HepG2 (cell line): ENCODE data around the gene ACOT2. TPM values are rescaled to one million over a fixed set of nuclear protein-coding genes. Genes with fewer than 3 reads are reported as not detected.
"Not testable (repeated sequence)": the region's sequence is repeated elsewhere in the genome, so short reads cannot be mapped to it uniquely, and the experiment has no call there.

Source experiments
- DR1 ChIP-seq: sonication (generic); formaldehyde crosslinking; IDR thresholded peaks from 2 replicates; pipeline ENCODE4 v1.8.0; 2021; ENCODE audit warnings: mild to moderate bottlenecking, missing genetic modification reagents, inconsistent platforms
- ETV5 ChIP-seq: IDR thresholded peaks from 2 replicates; pipeline ENCODE4 v1.6.1; 2018; ENCODE audit warnings: missing biosample characterization, missing genetic modification reagents, inconsistent platforms, borderline replicate concordance
- HDAC1 ChIP-seq: sonication (generic); formaldehyde crosslinking; IDR thresholded peaks from 2 replicates; pipeline ENCODE4 v1.5.1; 2020; ENCODE audit warnings: mild to moderate bottlenecking, missing genetic modification reagents
- HNRNPK ChIP-seq: fragments of 200-400 bp; formaldehyde crosslinking; IDR thresholded peaks from 2 replicates; pipeline ENCODE4 v1.6.1; 2018; ENCODE audit warnings: low read length, low read depth, moderate library complexity, mild to moderate bottlenecking; ENCODE audit not compliant: poor library complexity, severe bottlenecking
- HOXA3 ChIP-seq: sonication (generic); formaldehyde crosslinking; IDR thresholded peaks from 2 replicates; pipeline ENCODE4 v1.5.0; 2020; ENCODE audit warnings: missing genetic modification reagents
- MAZ ChIP-seq, 2 experiments: sonication (generic) in 1 of 2; formaldehyde crosslinking in 1 of 2; IDR thresholded peaks; 2 replicates each; pipeline versions ENCODE4 v1.5.0 to v1.6.1; 2012 to 2020; ENCODE audit warnings: low read depth in 2 of 2, mild to moderate bottlenecking in 2 of 2, borderline replicate concordance in 1 of 2, improper control_type of control experiment in 1 of 2, low read length in 1 of 2, missing genetic modification reagents in 1 of 2, moderate library complexity in 1 of 2
- MED8 ChIP-seq: sonication (generic); formaldehyde crosslinking; IDR thresholded peaks from 2 replicates; pipeline ENCODE4 v1.8.1; 2023; ENCODE audit warnings: mild to moderate bottlenecking, missing genetic modification reagents; ENCODE audit not compliant: insufficient replicate concordance
- MIER3 ChIP-seq: IDR thresholded peaks from 2 replicates; pipeline ENCODE4 v1.6.1; 2016; ENCODE audit warnings: missing compliant biosample characterization, borderline replicate concordance
- NKX3-1 ChIP-seq: sonication (generic); formaldehyde crosslinking; IDR thresholded peaks from 2 replicates; pipeline ENCODE4 v1.5.0; 2020; ENCODE audit warnings: missing genetic modification reagents
- PRMT3 ChIP-seq: sonication (generic); formaldehyde crosslinking; IDR thresholded peaks from 2 replicates; pipeline ENCODE4 v1.8.1; 2022; ENCODE audit warnings: low read depth, mild to moderate bottlenecking, moderate library complexity, missing genetic modification reagents, borderline replicate concordance
- RAD21 ChIP-seq: fragments of 450-650 bp; formaldehyde crosslinking; IDR thresholded peaks from 2 replicates; pipeline ENCODE4 v1.5.0; 2020; ENCODE audit warnings: mild to moderate bottlenecking
- REPIN1 ChIP-seq: sonication (generic); formaldehyde crosslinking; IDR thresholded peaks from 2 replicates; pipeline ENCODE4 v1.8.0; 2022; ENCODE audit warnings: missing genetic modification reagents, low read depth, mild to moderate bottlenecking, borderline replicate concordance
- SIN3A ChIP-seq: IDR thresholded peaks from 2 replicates; pipeline ENCODE4 v1.6.1; 2011; ENCODE audit warnings: low read depth, mild to moderate bottlenecking, control low read depth, low read length, borderline replicate concordance
- ZMYM4 ChIP-seq: sonication (generic); formaldehyde crosslinking; IDR thresholded peaks from 2 replicates; pipeline ENCODE4 v1.8.1; 2023; ENCODE audit warnings: mild to moderate bottlenecking, missing genetic modification reagents
- ZNF337 ChIP-seq: sonication (generic); formaldehyde crosslinking; IDR thresholded peaks from 2 replicates; pipeline ENCODE4 v1.5.1; 2020; ENCODE audit warnings: missing genetic modification reagents, low read depth, mild to moderate bottlenecking, borderline replicate concordance
- ZNF547 ChIP-seq: sonication (generic); formaldehyde crosslinking; IDR thresholded peaks from 2 replicates; pipeline ENCODE4 v1.5.1; 2020; ENCODE audit warnings: mild to moderate bottlenecking, missing genetic modification reagents
- ZNF556 ChIP-seq: sonication (generic); formaldehyde crosslinking; IDR thresholded peaks from 2 replicates; pipeline ENCODE4 v1.4.0; 2020; ENCODE audit warnings: mild to moderate bottlenecking, missing genetic modification reagents, borderline replicate concordance
- ZNF772 ChIP-seq: sonication (generic); formaldehyde crosslinking; IDR thresholded peaks from 2 replicates; pipeline ENCODE4 v1.5.0; 2020; ENCODE audit warnings: mild to moderate bottlenecking, missing genetic modification reagents
- ZSCAN29 ChIP-seq: sonication (generic); formaldehyde crosslinking; conservative IDR thresholded peaks from 2 replicates; pipeline ENCODE4 v1.4.0; 2020; ENCODE audit warnings: mild to moderate bottlenecking, missing genetic modification reagents
- polyA plus RNA-seq, 8 experiments: library from polyadenylated mRNA; depleted of rRNA in 3 of 8; stranded (reverse) in 7 of 8; unstranded in 1 of 8; fragments of >200 nt; fragmentation: Illumina TruSeq in 4 of 8; extraction: Trizol in 4 of 8; gene quantifications; 2 replicates each; pipeline versions ENCODE4 v1.2.1 to v1.2.3, GENCODE V29; 2011 to 2016; ENCODE audit warnings: low read depth in 4 of 8, missing spikeins in 1 of 8, mixed read lengths in 1 of 8; ENCODE audit not compliant: insufficient read depth in 1 of 8
- total RNA-seq, 5 experiments: library from RNA; depleted of rRNA; stranded (reverse); fragments of >200 nt; fragmentation: Illumina TruSeq; extraction: Trizol; gene quantifications; 2 replicates each; pipeline ENCODE4 v1.2.3, GENCODE V29; 2016; ENCODE audit warnings: low read depth in 1 of 5
- TF ChIP-seq, protein P1 (sequence below): IDR thresholded peaks from 2 replicates; pipeline ENCODE4 v1.6.1; 2016; ENCODE audit warnings: missing genetic modification reagents, missing compliant biosample characterization
- TF ChIP-seq, protein P2 (sequence below): sonication (generic); formaldehyde crosslinking; IDR thresholded peaks from 2 replicates; pipeline ENCODE4 v1.8.0; 2022; ENCODE audit warnings: mild to moderate bottlenecking, missing genetic modification reagents
- TF ChIP-seq, protein P3 (sequence below): sonication (generic); formaldehyde crosslinking; IDR thresholded peaks from 2 replicates; pipeline ENCODE4 v1.5.1; 2020; ENCODE audit warnings: mild to moderate bottlenecking, missing genetic modification reagents, moderate library complexity
- TF ChIP-seq, protein P4 (sequence below): sonication (generic); formaldehyde crosslinking; IDR thresholded peaks from 2 replicates; pipeline ENCODE4 v1.9.0; 2022; ENCODE audit warnings: low read depth, missing genetic modification reagents

The ACOT2 gene
- total and polyA plus RNA-seq, 2 of the 13 experiments (the other 11 are each of a cell fraction or from before 2014, with no cell fraction given), result 60.0 to 110 TPM

DNA sequence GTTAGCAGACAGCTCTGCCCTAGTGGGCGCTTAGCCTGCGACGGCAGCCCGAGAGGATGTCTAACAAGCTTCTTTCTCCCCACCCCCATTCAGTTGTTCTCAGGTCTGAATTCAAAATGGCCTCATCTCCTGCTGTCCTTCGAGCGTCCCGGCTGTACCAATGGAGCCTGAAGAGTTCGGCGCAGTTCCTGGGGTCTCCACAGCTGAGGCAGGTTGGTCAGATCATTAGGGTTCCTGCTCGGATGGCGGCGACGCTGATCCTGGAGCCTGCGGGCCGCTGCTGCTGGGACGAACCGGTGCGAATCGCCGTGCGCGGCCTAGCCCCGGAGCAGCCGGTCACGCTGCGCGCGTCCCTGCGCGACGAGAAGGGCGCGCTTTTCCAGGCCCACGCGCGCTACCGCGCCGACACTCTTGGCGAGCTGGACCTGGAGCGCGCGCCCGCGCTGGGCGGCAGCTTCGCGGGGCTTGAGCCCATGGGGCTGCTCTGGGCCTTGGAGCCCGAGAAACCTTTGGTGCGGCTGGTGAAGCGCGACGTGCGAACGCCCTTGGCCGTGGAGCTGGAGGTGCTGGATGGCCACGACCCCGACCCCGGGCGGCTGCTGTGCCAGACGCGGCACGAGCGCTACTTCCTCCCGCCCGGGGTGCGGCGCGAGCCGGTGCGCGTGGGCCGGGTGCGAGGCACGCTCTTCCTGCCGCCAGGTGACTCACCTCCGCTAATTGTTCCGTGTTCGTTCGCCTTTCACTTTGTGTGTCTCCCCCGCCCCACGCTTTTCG, at the start of gene ACOT2 (continued):
- TF ChIP-seq, protein P1, sequence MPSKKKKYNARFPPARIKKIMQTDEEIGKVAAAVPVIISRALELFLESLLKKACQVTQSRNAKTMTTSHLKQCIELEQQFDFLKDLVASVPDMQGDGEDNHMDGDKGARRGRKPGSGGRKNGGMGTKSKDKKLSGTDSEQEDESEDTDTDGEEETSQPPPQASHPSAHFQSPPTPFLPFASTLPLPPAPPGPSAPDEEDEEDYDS, result 0 out of 2 replicates have a peak, but pooled peaks have one; percentile 9
- TF ChIP-seq ZNF556 (CRISPR knock-in tag) (peak; percentile 66; the same call in 1 of the 2 replicates), HDAC1 (CRISPR knock-in tag) (peak; percentile 62), RAD21 (CRISPR knock-in tag) (peak; percentile 39; the same call in 1 of the 2 replicates), PRMT3 (0 out of 2 replicates have a peak, but pooled peaks have one; percentile 80), DR1 (CRISPR knock-in tag) (peak; percentile 38; the same call in 1 of the 2 replicates), MED8 (CRISPR knock-in tag) (peak; percentile 65), REPIN1 (CRISPR knock-in tag) (peak; percentile 66), NKX3-1 (CRISPR knock-in tag) (peak; percentile 45; the same call in 1 of the 2 replicates), MAZ (CRISPR knock-in tag; IDR thresholded peaks at IDR 0.05; ENCODE audit: low read depth) (0 out of 2 replicates have a peak, but pooled peaks have one; percentile 76), HNRNPK (peak; percentile 27), ZSCAN29 (CRISPR knock-in tag) (peak; percentile 47; the same call in 1 of the 2 replicates), HOXA3 (CRISPR knock-in tag) (peak; percentile 54), ETV5 (CRISPR knock-in tag) (peak; percentile 77), ZNF772 (peak; percentile 57; the same call in 1 of the 2 replicates), MIER3 (0 out of 2 replicates have a peak, but pooled peaks have one; percentile 4), ZNF547 (CRISPR knock-in tag) (peak; percentile 83; the same call in 1 of the 2 replicates), ZNF337 (peak; percentile 59; the same call in 1 of the 2 replicates), SIN3A (peak; percentile 49; the same call in 1 of the 2 replicates), ZMYM4 (peak; percentile 33)
- TF ChIP-seq, protein P2, sequence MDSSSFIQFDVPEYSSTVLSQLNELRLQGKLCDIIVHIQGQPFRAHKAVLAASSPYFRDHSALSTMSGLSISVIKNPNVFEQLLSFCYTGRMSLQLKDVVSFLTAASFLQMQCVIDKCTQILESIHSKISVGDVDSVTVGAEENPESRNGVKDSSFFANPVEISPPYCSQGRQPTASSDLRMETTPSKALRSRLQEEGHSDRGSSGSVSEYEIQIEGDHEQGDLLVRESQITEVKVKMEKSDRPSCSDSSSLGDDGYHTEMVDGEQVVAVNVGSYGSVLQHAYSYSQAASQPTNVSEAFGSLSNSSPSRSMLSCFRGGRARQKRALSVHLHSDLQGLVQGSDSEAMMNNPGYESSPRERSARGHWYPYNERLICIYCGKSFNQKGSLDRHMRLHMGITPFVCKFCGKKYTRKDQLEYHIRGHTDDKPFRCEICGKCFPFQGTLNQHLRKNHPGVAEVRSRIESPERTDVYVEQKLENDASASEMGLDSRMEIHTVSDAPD (CRISPR knock-in tag), result 0 out of 2 replicates have a peak, but pooled peaks have one; percentile 67
- TF ChIP-seq, protein P3, sequence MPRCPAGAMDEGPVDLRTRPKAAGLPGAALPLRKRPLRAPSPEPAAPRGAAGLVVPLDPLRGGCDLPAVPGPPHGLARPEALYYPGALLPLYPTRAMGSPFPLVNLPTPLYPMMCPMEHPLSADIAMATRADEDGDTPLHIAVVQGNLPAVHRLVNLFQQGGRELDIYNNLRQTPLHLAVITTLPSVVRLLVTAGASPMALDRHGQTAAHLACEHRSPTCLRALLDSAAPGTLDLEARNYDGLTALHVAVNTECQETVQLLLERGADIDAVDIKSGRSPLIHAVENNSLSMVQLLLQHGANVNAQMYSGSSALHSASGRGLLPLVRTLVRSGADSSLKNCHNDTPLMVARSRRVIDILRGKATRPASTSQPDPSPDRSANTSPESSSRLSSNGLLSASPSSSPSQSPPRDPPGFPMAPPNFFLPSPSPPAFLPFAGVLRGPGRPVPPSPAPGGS, result peak; percentile 89; the same call in 1 of the 2 replicates
- TF ChIP-seq MAZ (IDR thresholded peaks at IDR 0.05; ENCODE audit: borderline replicate concordance, low read depth, low read length), result not testable (repeated sequence)
- TF ChIP-seq, protein P4, sequence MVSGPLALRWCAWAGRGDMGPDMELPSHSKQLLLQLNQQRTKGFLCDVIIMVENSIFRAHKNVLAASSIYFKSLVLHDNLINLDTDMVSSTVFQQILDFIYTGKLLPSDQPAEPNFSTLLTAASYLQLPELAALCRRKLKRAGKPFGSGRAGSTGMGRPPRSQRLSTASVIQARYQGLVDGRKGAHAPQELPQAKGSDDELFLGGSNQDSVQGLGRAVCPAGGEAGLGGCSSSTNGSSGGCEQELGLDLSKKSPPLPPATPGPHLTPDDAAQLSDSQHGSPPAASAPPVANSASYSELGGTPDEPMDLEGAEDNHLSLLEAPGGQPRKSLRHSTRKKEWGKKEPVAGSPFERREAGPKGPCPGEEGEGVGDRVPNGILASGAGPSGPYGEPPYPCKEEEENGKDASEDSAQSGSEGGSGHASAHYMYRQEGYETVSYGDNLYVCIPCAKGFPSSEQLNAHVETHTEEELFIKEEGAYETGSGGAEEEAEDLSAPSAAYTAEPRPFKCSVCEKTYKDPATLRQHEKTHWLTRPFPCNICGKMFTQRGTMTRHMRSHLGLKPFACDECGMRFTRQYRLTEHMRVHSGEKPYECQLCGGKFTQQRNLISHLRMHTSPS (CRISPR knock-in tag), result 0 out of 2 replicates have a peak, but pooled peaks have one; percentile 20
